Suprapubic skin (tissue), 4 donors: ENCODE results near the gene HMCN1.

Experiments used
- EP300 ChIP-seq: sonication (generic); formaldehyde crosslinking; IDR thresholded peaks from one replicate; pipeline ENCODE4 v1.6.1; 2017; ENCODE audit warnings: antibody characterized with exemption
- POLR2A ChIP-seq, 2 donors: fragments of 450-650 bp; IDR thresholded peaks; one replicate each; pipeline ENCODE4 v1.6.1; 2017; ENCODE audit warnings: antibody characterized with exemption in 2 of 2, mild to moderate bottlenecking in 2 of 2, moderate library complexity in 2 of 2
- POLR2AphosphoS5 ChIP-seq, 3 donors: sonication (generic); formaldehyde crosslinking; IDR thresholded peaks; one replicate each; pipeline ENCODE4 v1.6.1; 2017; ENCODE audit warnings: antibody characterized with exemption in 3 of 3
- TF ChIP-seq, protein P1 (sequence below), 2 donors: fragments of 200-600 bp in 1 of 2; fragments of 450-650 bp in 1 of 2; sonication (generic) in 1 of 2; IDR thresholded peaks; one replicate each; pipeline ENCODE4 v1.5.1; 2016 to 2019; ENCODE audit warnings: antibody characterized with exemption in 2 of 2, mild to moderate bottlenecking in 1 of 2, moderate library complexity in 1 of 2

DNA sequence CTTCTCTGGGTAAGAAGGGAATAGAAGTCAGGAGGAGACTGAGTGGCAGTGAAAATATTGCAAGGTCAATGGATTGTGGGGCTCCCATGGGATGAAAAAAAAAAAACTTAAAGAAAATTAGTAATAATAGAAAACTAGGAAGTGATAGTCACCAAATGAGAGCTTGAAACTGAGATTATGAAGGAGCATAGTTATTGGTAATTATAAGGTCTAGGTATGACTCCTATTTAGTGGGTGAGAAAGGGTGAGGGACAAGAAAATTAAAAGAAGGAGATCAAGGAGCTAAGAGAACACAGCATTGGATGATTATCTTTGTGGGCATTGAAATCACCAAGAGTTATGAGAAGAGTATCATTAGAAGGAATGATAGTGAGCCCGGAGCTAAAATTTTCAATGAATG is 339.5 kb downstream of the HMCN1 start:
- TF ChIP-seq POLR2A (IDR thresholded peaks at IDR 0.05) (no peak), POLR2AphosphoS5 (IDR thresholded peaks at IDR 0.05) (no peak), EP300 (no peak)
- TF ChIP-seq, protein P1, sequence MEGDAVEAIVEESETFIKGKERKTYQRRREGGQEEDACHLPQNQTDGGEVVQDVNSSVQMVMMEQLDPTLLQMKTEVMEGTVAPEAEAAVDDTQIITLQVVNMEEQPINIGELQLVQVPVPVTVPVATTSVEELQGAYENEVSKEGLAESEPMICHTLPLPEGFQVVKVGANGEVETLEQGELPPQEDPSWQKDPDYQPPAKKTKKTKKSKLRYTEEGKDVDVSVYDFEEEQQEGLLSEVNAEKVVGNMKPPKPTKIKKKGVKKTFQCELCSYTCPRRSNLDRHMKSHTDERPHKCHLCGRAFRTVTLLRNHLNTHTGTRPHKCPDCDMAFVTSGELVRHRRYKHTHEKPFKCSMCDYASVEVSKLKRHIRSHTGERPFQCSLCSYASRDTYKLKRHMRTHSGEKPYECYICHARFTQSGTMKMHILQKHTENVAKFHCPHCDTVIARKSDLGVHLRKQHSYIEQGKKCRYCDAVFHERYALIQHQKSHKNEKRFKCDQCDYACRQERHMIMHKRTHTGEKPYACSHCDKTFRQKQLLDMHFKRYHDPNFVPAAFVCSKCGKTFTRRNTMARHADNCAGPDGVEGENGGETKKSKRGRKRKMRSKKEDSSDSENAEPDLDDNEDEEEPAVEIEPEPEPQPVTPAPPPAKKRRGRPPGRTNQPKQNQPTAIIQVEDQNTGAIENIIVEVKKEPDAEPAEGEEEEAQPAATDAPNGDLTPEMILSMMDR (IDR thresholded peaks at IDR 0.05), result no peak
